A549 (cell line): ENCODE results near the gene MED4. TPM values are rescaled to one million over a fixed set of nuclear protein-coding genes. Genes with fewer than 3 reads are reported as not detected.

Experiments used
- ATAC-seq, 2 experiments: fragments of 200-7000 bp in 1 of 2; fragments of >200 bp in 1 of 2; cut with Nextera tagmentation in 1 of 2; cut with Tn5 transposase in 1 of 2; 3 replicates each; pipeline versions ENCODE4 v1.8.0 to v1.9.1; 2018 to 2020; ENCODE audit warnings: mild to moderate bottlenecking in 1 of 2, moderate library complexity in 1 of 2
- CTCF ChIA-PET: fragments of 300-600 bp; sonication (Branson Sonifier 250); formaldehyde crosslinking; extraction: SDS; loops from one replicate; lab custom pipeline; 2021; ENCODE audit warnings: antibody characterized with exemption, inconsistent platforms; lab: Yijun Ruan, JAX
- POLR2A ChIA-PET: fragments of 350-600 bp; formaldehyde crosslinking; extraction: SDS; loops from one replicate; lab custom pipeline; 2021; ENCODE audit warnings: antibody characterized with exemption, inconsistent platforms; lab: Yijun Ruan, JAX
- DNase-seq, 2 experiments: peaks; one replicate each; pipeline versions ENCODE4 v3.0.0 to v3.0.0-alpha.2; 2011 to 2016; ENCODE audit warnings: low read depth in 1 of 2, low spot score in 1 of 2
- FAIRE-seq: peaks from 2 replicates; lab custom pipeline; 2011; peaks lifted over from hg19 to GRCh38; lab: Jason Lieb, UNC
- H3K27ac ChIP-seq, 2 experiments: fragments of >200 bp; sonication (Bioruptor Twin); formaldehyde crosslinking; 3 replicates each; pipeline ENCODE4 v1.5.1; 2016 to 2017
- H3K4me1 ChIP-seq: fragments of >200 bp; sonication (Bioruptor Twin); formaldehyde crosslinking; 3 replicates; pipeline ENCODE4 v1.6.1; 2016
- H3K4me2 ChIP-seq: fragments of >200 bp; sonication (Bioruptor Twin); formaldehyde crosslinking; 3 replicates; pipeline ENCODE4 v1.6.1; 2016
- H3K4me3 ChIP-seq: fragments of >200 bp; sonication (Bioruptor Twin); formaldehyde crosslinking; 3 replicates; pipeline ENCODE4 v1.5.1; 2016
- H3K9me3 ChIP-seq: fragments of >200 bp; sonication (Bioruptor Twin); formaldehyde crosslinking; 3 replicates; pipeline ENCODE4 v1.6.1; 2016
- BCL3 ChIP-seq: fragments of >200 bp; sonication (Bioruptor Twin); formaldehyde crosslinking; IDR thresholded peaks from 3 replicates; pipeline ENCODE4 v1.6.1; 2016
- BHLHE40 ChIP-seq: IDR thresholded peaks from 2 replicates; pipeline ENCODE4 v1.6.1; 2012; ENCODE audit warnings: low read depth, low read length, inconsistent platforms
- CBX2 ChIP-seq: fragments of 200-600 bp; sonication (generic); IDR thresholded peaks from 2 replicates; pipeline ENCODE4 v1.6.1; 2016; ENCODE audit warnings: low read depth, mild to moderate bottlenecking, borderline replicate concordance
- CBX8 ChIP-seq: fragments of 200-600 bp; sonication (generic); IDR thresholded peaks from 2 replicates; pipeline ENCODE4 v1.6.1; 2016
- CHD2 ChIP-seq: fragments of 150-350 bp; IDR thresholded peaks from 2 replicates; pipeline ENCODE4 v1.6.1; 2014; ENCODE audit warnings: low read length; ENCODE audit not compliant: partially characterized antibody
- CHD4 ChIP-seq: fragments of 200-600 bp; sonication (generic); IDR thresholded peaks from 2 replicates; pipeline ENCODE4 v1.6.1; 2016; ENCODE audit warnings: antibody characterized with exemption, mild to moderate bottlenecking, borderline replicate concordance
- CTCF ChIP-seq: fragments of >200 bp; sonication (Bioruptor Twin); formaldehyde crosslinking; IDR thresholded peaks from 3 replicates; pipeline ENCODE4 v1.5.1; 2016
- E2F6 ChIP-seq: IDR thresholded peaks from 2 replicates; pipeline ENCODE4 v1.6.1; 2012; ENCODE audit warnings: low read depth, borderline replicate concordance
- EHF ChIP-seq: fragments of 250-450 bp; sonication (Bioruptor Pico); IDR thresholded peaks from 2 replicates; pipeline ENCODE4 v1.5.0; 2020; ENCODE audit warnings: mild to moderate bottlenecking
- EP300 ChIP-seq, 2 experiments: fragments of >200 bp; sonication (Bioruptor Twin); formaldehyde crosslinking; IDR thresholded peaks; 2 replicates in 1 of 2; 3 replicates in 1 of 2; pipeline ENCODE4 v1.6.1; 2016 to 2017
- ESRRA ChIP-seq: fragments of 150-350 bp; IDR thresholded peaks from 2 replicates; pipeline ENCODE4 v1.6.1; 2014; ENCODE audit warnings: mild to moderate bottlenecking, low read length, borderline replicate concordance
- FOXS1 ChIP-seq: fragments of 250-450 bp; sonication (Bioruptor Pico); IDR thresholded peaks from 2 replicates; pipeline ENCODE4 v1.5.0; 2020; ENCODE audit warnings: mild to moderate bottlenecking, moderate library complexity
- GATA3 ChIP-seq: IDR thresholded peaks from 2 replicates; pipeline ENCODE4 v1.6.1; 2012; ENCODE audit warnings: borderline replicate concordance
- HDAC2 ChIP-seq: fragments of 200-600 bp; sonication (generic); IDR thresholded peaks from 2 replicates; pipeline ENCODE4 v1.6.1; 2016
- HEYL ChIP-seq: fragments of 250-450 bp; sonication (Bioruptor Pico); IDR thresholded peaks from 2 replicates; pipeline ENCODE4 v1.8.0; 2021; ENCODE audit warnings: mild to moderate bottlenecking, moderate library complexity
- HMGXB4 ChIP-seq: fragments of 250-450 bp; sonication (Bioruptor Pico); IDR thresholded peaks from 2 replicates; pipeline ENCODE4 v1.5.0; 2021; ENCODE audit warnings: mild to moderate bottlenecking, moderate library complexity, borderline replicate concordance
- JUN ChIP-seq, 2 experiments: fragments of >200 bp; sonication (Bioruptor Twin); formaldehyde crosslinking; IDR thresholded peaks; 2 replicates in 1 of 2; 3 replicates in 1 of 2; pipeline ENCODE4 v1.6.1; 2016 to 2017
- KDM5A ChIP-seq: fragments of 200-600 bp; sonication (generic); IDR thresholded peaks from 2 replicates; pipeline ENCODE4 v1.6.1; 2016; ENCODE audit warnings: antibody characterized with exemption, mild to moderate bottlenecking
- NPAS2 ChIP-seq: fragments of 250-450 bp; sonication (Bioruptor Pico); IDR thresholded peaks from 2 replicates; pipeline ENCODE4 v1.8.0; 2022; ENCODE audit warnings: mild to moderate bottlenecking, moderate library complexity, borderline replicate concordance
- NR3C1 ChIP-seq: fragments of >200 bp; sonication (Bioruptor Twin); formaldehyde crosslinking; IDR thresholded peaks from 3 replicates; pipeline ENCODE4 v1.6.1; 2017
- PBX3 ChIP-seq: IDR thresholded peaks from 2 replicates; pipeline ENCODE4 v1.6.1; 2012
- POLR2A ChIP-seq: IDR thresholded peaks from 2 replicates; pipeline ENCODE4 v1.6.1; 2012; ENCODE audit warnings: mild to moderate bottlenecking, low read length
- RCOR1 ChIP-seq: fragments of 150-350 bp; IDR thresholded peaks from 2 replicates; pipeline ENCODE4 v1.6.1; 2014; ENCODE audit warnings: antibody characterized with exemption, low read length, low read depth
- REST ChIP-seq: fragments of 200-600 bp; sonication (generic); IDR thresholded peaks from 2 replicates; pipeline ENCODE4 v1.6.1; 2016; ENCODE audit warnings: antibody characterized with exemption, mild to moderate bottlenecking, moderate library complexity
- RNF2 ChIP-seq: fragments of 200-600 bp; sonication (generic); IDR thresholded peaks from 2 replicates; pipeline ENCODE4 v1.6.1; 2016; ENCODE audit warnings: low read depth, mild to moderate bottlenecking, antibody characterized with exemption, moderate library complexity, borderline replicate concordance
- SMC3 ChIP-seq: fragments of >200 bp; sonication (Bioruptor Twin); formaldehyde crosslinking; IDR thresholded peaks from 3 replicates; pipeline ENCODE4 v1.6.1; 2018; ENCODE audit warnings: inconsistent platforms
- SREBF2 ChIP-seq: fragments of 450-650 bp; IDR thresholded peaks from 2 replicates; pipeline ENCODE4 v1.6.1; 2014; ENCODE audit warnings: mild to moderate bottlenecking, moderate library complexity
- ZFP36 ChIP-seq: fragments of 450-650 bp; IDR thresholded peaks from 2 replicates; pipeline ENCODE4 v1.6.1; 2014; ENCODE audit warnings: borderline replicate concordance; ENCODE audit not compliant: partially characterized antibody
- ZNF302 ChIP-seq: fragments of 250-450 bp; sonication (Bioruptor Pico); IDR thresholded peaks from 2 replicates; pipeline ENCODE4 v1.9.0; 2021; ENCODE audit warnings: inconsistent platforms, mild to moderate bottlenecking, moderate library complexity
- ZSCAN20 ChIP-seq: fragments of 250-450 bp; sonication (Bioruptor Pico); IDR thresholded peaks from 2 replicates; pipeline ENCODE4 v1.8.0; 2022; ENCODE audit warnings: mild to moderate bottlenecking, moderate library complexity
- WGBS: methylation state at CpG from one replicate; pipeline ENCODE4 v1.1.6; 2017; ENCODE audit errors: missing lambda C conversion rate; 5-methylcytosine and 5-hydroxymethylcytosine counted together
- polyA plus RNA-seq, 4 experiments: library from polyadenylated mRNA; depleted of rRNA in 3 of 4; stranded (reverse); fragments of >200 nt; fragmentation: RNase III in 1 of 4; extraction: RNeasy Plus Mini Kit Qiagen cat#74134 plus additional on column Dnase treatment in 1 of 4; gene quantifications; 2 replicates in 3 of 4; 3 replicates in 1 of 4; pipeline ENCODE4 v1.2.3, GENCODE V29; 2011 to 2017

Gene MED4
- polyA plus RNA-seq, 2 of the 4 experiments (the other 2 are of a cell fraction), result 30.5 to 41.9 TPM

- no peak for ATAC-seq
- ChIA-PET CTCF (interaction anchor here (1.1 kb wide), 1 partner anchor 34 kb away, joined by 3 read pairs; no protein-coding TSS in a partner anchor), POLR2A (no interaction called here)
- Histone ChIP-seq H3K9me3 (peaks cover 11% of the 10 kb centered on the region; the same call in 1 of the 3 replicates), H3K4me2 (no peak overlapping the region), H3K27ac (peak overlapping the region; percentile 27 to 63; a peak in 3 of 6 replicates), H3K4me1 (no peaks in the 10 kb centered on the region), H3K4me3 (no peak overlapping the region)
- no peak for DNase-seq
- WGBS, result 100% methylated on average over 2 of the region's 3 CpGs
- TF ChIP-seq CHD4 (no peak), E2F6 (no peak), EP300 (IDR thresholded peaks at IDR 0.05) (no peak), BCL3 (no peak), HDAC2 (no peak), RNF2 (no peak), CBX8 (no peak), HEYL (no peak), ESRRA (no peak), ZFP36 (no peak), PBX3 (no peak), EHF (CRISPR knock-in tag) (no peak), CTCF (no peak), JUN (IDR thresholded peaks at IDR 0.05) (no peak), CBX2 (no peak), RCOR1 (no peak), CHD2 (no peak), POLR2A (no peak), FOXS1 (no peak), GATA3 (no peak)
- no peak for FAIRE-seq
These were observed 22.6 kb downstream of the MED4 start for GRCh38 chr13:48072304-48072703.

GRCh38 chr13:48070942-48071341 is 24.0 kb downstream of the MED4 start:
- ChIA-PET CTCF (interaction anchor here (1.0 kb wide), 1 partner anchor 24 kb away, joined by 4 read pairs; the partner anchor contains the start of gene MED4), POLR2A (no interaction called here)
- peaks cover 11% of the 10 kb centered on the region; the same call in 1 of the 3 replicates for H3K9me3 ChIP-seq
- H3K27ac ChIP-seq, result no peak overlapping the region
- no peak overlapping the region for H3K4me3 ChIP-seq
- DNase-seq, result no peak
- 70% methylated on average over 5 of the region's 5 CpGs for WGBS
- H3K4me2 ChIP-seq, result no peak overlapping the region
- H3K4me1 ChIP-seq, result no peaks in the 10 kb centered on the region
- FAIRE-seq, result no peak
- ATAC-seq, result no peak
- TF ChIP-seq BHLHE40, result no peak
- TF ChIP-seq ZNF302 (CRISPR knock-in tag), result no peak
- TF ChIP-seq NR3C1, result no peak
- TF ChIP-seq KDM5A, result no peak
- no peak for TF ChIP-seq HMGXB4
- no peak for TF ChIP-seq SREBF2
- no peak for TF ChIP-seq REST
- no peak for TF ChIP-seq ZSCAN20 (CRISPR knock-in tag)
- no peak for TF ChIP-seq SMC3
- TF ChIP-seq PBX3, result no peak
- no peak for TF ChIP-seq NPAS2
